Activated CD8-positive, alpha-beta T cell treated with anti-CD3 and anti-CD28 coated beads, Interleukin-2, amount 10 ng/mL, durations not matched to agents 7 days and 5 days (primary cell): Measurements from ENCODE around the gene NKPD1. TPM values are rescaled to one million over a fixed set of nuclear protein-coding genes. Genes with fewer than 3 reads are reported as not detected.

Source experiments
- ATAC-seq: fragments of 150-1000 bp; cut with Tn5 transposase; one replicate; pipeline ENCODE4 v1.10.0; 2021; ENCODE audit warnings: moderate library complexity
- CTCF ChIA-PET: fragments of 350-600 bp; sonication (Branson Sonifier 250); formaldehyde crosslinking; loops from one replicate; lab custom pipeline; 2021; ENCODE audit warnings: antibody characterized with exemption; lab: Charles Lee
- POLR2A ChIA-PET: fragments of 350-600 bp; sonication (Branson Sonifier 250); formaldehyde crosslinking; loops from one replicate; lab custom pipeline; 2021; ENCODE audit warnings: antibody characterized with exemption; lab: Charles Lee
- DNase-seq: peaks from one replicate; pipeline ENCODE4 v3.0.0-alpha.2; 2020
- H3K27ac Mint-ChIP-seq: one replicate; pipeline ENCODE4 v1.8.0; 2021; ENCODE audit warnings: mild to moderate bottlenecking, mixed read lengths
- H3K27me3 Mint-ChIP-seq: one replicate; pipeline ENCODE4 v1.8.0; 2021; ENCODE audit warnings: low read depth, mixed read lengths
- H3K36me3 Mint-ChIP-seq: one replicate; pipeline ENCODE4 v1.8.0; 2021; ENCODE audit warnings: low read depth, mixed read lengths
- H3K4me1 Mint-ChIP-seq: one replicate; pipeline ENCODE4 v1.8.0; 2021; ENCODE audit warnings: low read depth, mixed read lengths
- H3K4me3 Mint-ChIP-seq: one replicate; pipeline ENCODE4 v1.8.0; 2021; ENCODE audit warnings: mild to moderate bottlenecking, mixed read lengths
- H3K9me3 Mint-ChIP-seq: one replicate; pipeline ENCODE4 v1.8.0; 2022; ENCODE audit warnings: mixed read lengths; ENCODE audit not compliant: insufficient read depth
- total RNA-seq, 2 experiments: library from RNA; stranded (reverse); gene quantifications; one replicate each; pipeline ENCODE4 v1.2.3, GENCODE V29; 2021

Gene NKPD1
- total RNA-seq, 2 experiments from 2014 or later: 0.16 to 0.24 TPM

GRCh38 chr19:45161738-45162607 is 1.2 kb upstream of the NKPD1 start:
- peaks cover 9% of the 10 kb centered on the region for H3K27me3 Mint-ChIP-seq
- ATAC-seq: no peak
- H3K27ac Mint-ChIP-seq: no peak overlapping the region
- no peak for DNase-seq
- ChIA-PET CTCF (no interaction called here), POLR2A (interaction anchor here (1.0 to 2.4 kb wide), 2 partner anchors 15 to 17 kb away, joined by 3 to 11 read pairs; partner anchors contain the start of genes BLOC1S3 and TRAPPC6A)
- no peak overlapping the region for H3K4me3 Mint-ChIP-seq
- no peaks in the 10 kb centered on the region for H3K36me3 Mint-ChIP-seq
- H3K4me1 Mint-ChIP-seq: peaks cover 26% of the 10 kb centered on the region
- H3K9me3 Mint-ChIP-seq: no peaks in the 10 kb centered on the region

- Mint-ChIP-seq H3K27ac (no peak overlapping the region), H3K4me3 (no peak overlapping the region), H3K36me3 (no peaks in the 10 kb centered on the region), H3K9me3 (no peaks in the 10 kb centered on the region), H3K4me1 (peaks cover 19% of the 10 kb centered on the region), H3K27me3 (peaks cover 17% of the 10 kb centered on the region)
- ChIA-PET POLR2A (interaction anchor here (0.5 to 2.4 kb wide), 3 partner anchors 15 to 268 kb away, joined by 3 to 11 read pairs (median 4); partner anchors contain the start of genes BLOC1S3 and TRAPPC6A), CTCF (interaction anchor here (1.3 kb wide), 1 partner anchor 27 kb away, joined by 3 read pairs; no protein-coding TSS in a partner anchor)
- no peak for DNase-seq
- no peak for ATAC-seq
Measured at GRCh38 chr19:45159971-45160324, 834 bp downstream of the NKPD1 start.

- no peak overlapping the region for H3K4me3 Mint-ChIP-seq
- no peaks in the 10 kb centered on the region for H3K36me3 Mint-ChIP-seq
- H3K27me3 Mint-ChIP-seq: peaks cover 19% of the 10 kb centered on the region
- no peaks in the 10 kb centered on the region for H3K9me3 Mint-ChIP-seq
- ATAC-seq (no peak), DNase-seq (no peak)
- ChIA-PET POLR2A (interaction anchor here (0.5 to 2.4 kb wide), 3 partner anchors 15 to 267 kb away, joined by 3 to 11 read pairs (median 4); partner anchors contain the start of genes BLOC1S3 and TRAPPC6A), CTCF (interaction anchor here (1.3 kb wide), 1 partner anchor 28 kb away, joined by 3 read pairs; no protein-coding TSS in a partner anchor)
- peaks cover 15% of the 10 kb centered on the region for H3K4me1 Mint-ChIP-seq
- H3K27ac Mint-ChIP-seq: no peak overlapping the region
Measured at GRCh38 chr19:45159210-45159970, 1.4 kb downstream of the NKPD1 start.

GRCh38 chr19:45158503-45159209 is 2.1 kb downstream of the NKPD1 start:
- no peak for ATAC-seq
- H3K27ac Mint-ChIP-seq: no peak overlapping the region

GRCh38 chr19:45156751-45157150 is 4.0 kb downstream of the NKPD1 start:
- H3K36me3 Mint-ChIP-seq: peaks cover 7% of the 10 kb centered on the region
- no peak for ATAC-seq

More at GRCh38 chr19:45158503-45159209, 2.1 kb downstream of the NKPD1 start:
- POLR2A ChIA-PET: interaction anchor here (0.5 kb wide), 1 partner anchor 66 kb away, joined by 3 read pairs; no protein-coding TSS in a partner anchor
- Mint-ChIP-seq H3K9me3 (no peaks in the 10 kb centered on the region), H3K4me1 (peaks cover 14% of the 10 kb centered on the region), H3K27me3 (peaks cover 25% of the 10 kb centered on the region), H3K36me3 (peaks cover 3% of the 10 kb centered on the region), H3K4me3 (no peak overlapping the region)
- CTCF ChIA-PET: no interaction called here
- DNase-seq: no peak

GRCh38 chr19:45156011-45156630 is 4.7 kb downstream of the NKPD1 start:
- Mint-ChIP-seq H3K9me3 (no peaks in the 10 kb centered on the region), H3K4me1 (peaks cover 25% of the 10 kb centered on the region), H3K4me3 (no peak overlapping the region), H3K27me3 (peaks cover 39% of the 10 kb centered on the region), H3K27ac (no peak overlapping the region), H3K36me3 (peaks cover 11% of the 10 kb centered on the region)
- ChIA-PET POLR2A (no interaction called here), CTCF (interaction anchor here (1.4 kb wide), 1 partner anchor 25 kb away, joined by 3 read pairs; no protein-coding TSS in a partner anchor)
- no peak for ATAC-seq
- no peak for DNase-seq

More at GRCh38 chr19:45156751-45157150, 4.0 kb downstream of the NKPD1 start:
- Mint-ChIP-seq H3K9me3 (no peaks in the 10 kb centered on the region), H3K4me3 (no peak overlapping the region), H3K4me1 (peaks cover 19% of the 10 kb centered on the region), H3K27me3 (peaks cover 33% of the 10 kb centered on the region), H3K27ac (no peak overlapping the region)
- CTCF ChIA-PET: no interaction called here
- no peak for DNase-seq
- POLR2A ChIA-PET: no interaction called here

- peaks cover 14% of the 10 kb centered on the region for H3K36me3 Mint-ChIP-seq
- CTCF ChIA-PET: interaction anchor here (1.3 to 1.5 kb wide), 2 partner anchors 10 to 51 kb away, joined by 3 to 4 read pairs; no protein-coding TSS in a partner anchor
- H3K27ac Mint-ChIP-seq: peak overlapping the region; percentile 60
- peaks cover 31% of the 10 kb centered on the region for H3K4me1 Mint-ChIP-seq
- no peaks in the 10 kb centered on the region for H3K9me3 Mint-ChIP-seq
- H3K4me3 Mint-ChIP-seq: peak overlapping the region; percentile 36
- POLR2A ChIA-PET: interaction anchor here (1.2 to 2.5 kb wide), 2 partner anchors 10 to 24 kb away, joined by 3 to 10 read pairs; partner anchors contain the start of genes BLOC1S3 and TRAPPC6A
- H3K27me3 Mint-ChIP-seq: peaks cover 39% of the 10 kb centered on the region
- DNase-seq (no peak), ATAC-seq (no peak)
Measured at GRCh38 chr19:45154064-45154827, 6.5 kb downstream of the NKPD1 start.

- Mint-ChIP-seq H3K36me3 (peaks cover 15% of the 10 kb centered on the region), H3K4me1 (peaks cover 36% of the 10 kb centered on the region), H3K27ac (peak overlapping the region; percentile 60), H3K9me3 (no peaks in the 10 kb centered on the region), H3K27me3 (peaks cover 39% of the 10 kb centered on the region), H3K4me3 (peak overlapping the region; percentile 63)
- ATAC-seq: peak; percentile 27
- ChIA-PET CTCF (interaction anchor here (1.0 to 1.5 kb wide), 4 partner anchors 11 to 95 kb away, joined by 3 to 6 read pairs (median 4); partner anchors contain the start of genes BLOC1S3 and TRAPPC6A), POLR2A (interaction anchor here (2.5 kb wide), 1 partner anchor 24 kb away, joined by 10 read pairs; the partner anchor contains the start of genes BLOC1S3 and TRAPPC6A)
- DNase-seq: peak; percentile 39
Measured at GRCh38 chr19:45153339-45154063, 7.3 kb downstream of the NKPD1 start.

GRCh38 chr19:45152504-45153338 is 8.1 kb downstream of the NKPD1 start:
- peaks cover 34% of the 10 kb centered on the region for H3K4me1 Mint-ChIP-seq
- CTCF ChIA-PET: interaction anchor here (0.7 to 1.1 kb wide), 4 partner anchors 12 to 96 kb away, joined by 3 to 6 read pairs (median 3); partner anchors contain the start of genes BLOC1S3 and TRAPPC6A
- POLR2A ChIA-PET: interaction anchor here (2.5 kb wide), 1 partner anchor 25 kb away, joined by 10 read pairs; the partner anchor contains the start of genes BLOC1S3 and TRAPPC6A
- no peaks in the 10 kb centered on the region for H3K9me3 Mint-ChIP-seq
- peak overlapping the region; percentile 63 for H3K4me3 Mint-ChIP-seq
- peak; percentile 74 for DNase-seq
- peak; percentile 54 for ATAC-seq
- H3K27me3 Mint-ChIP-seq: peaks cover 33% of the 10 kb centered on the region
- peak overlapping the region; percentile 77 for H3K27ac Mint-ChIP-seq
- H3K36me3 Mint-ChIP-seq: peaks cover 16% of the 10 kb centered on the region
